ENCODE data around the gene EFHC1.

GRCh38 chr6:52390361-52390727 lies 29.8 kb upstream of the EFHC1 start:
- TF ChIP-seq EZH2 (IDR thresholded peaks at IDR 0.05) (no peak), CTCF (IDR thresholded peaks at IDR 0.05) (no peak)

All from neural progenitor cell (in vitro differentiated cells).